Hepatocyte (in vitro differentiated cells): Measurements from ENCODE around the gene PCGF2.

Experiments
- EZH2 ChIP-seq: fragments of 200-600 bp; sonication (generic); IDR thresholded peaks from 2 replicates; pipeline ENCODE4 v1.6.1; 2016; ENCODE audit warnings: antibody characterized with exemption, mild to moderate bottlenecking, borderline replicate concordance
- EZH2phosphoT487 ChIP-seq: fragments of 200-600 bp; sonication (generic); IDR thresholded peaks from one replicate; pipeline ENCODE4 v1.6.1; 2018; ENCODE audit warnings: antibody characterized with exemption, mild to moderate bottlenecking, low read depth, moderate library complexity; ENCODE audit not compliant: unreplicated experiment, severe bottlenecking
- TF ChIP-seq, protein P1 (sequence below): fragments of 200-600 bp; sonication (generic); IDR thresholded peaks from 2 replicates; pipeline ENCODE4 v1.5.1; 2016; ENCODE audit warnings: antibody characterized with exemption, mild to moderate bottlenecking; ENCODE audit not compliant: poor library complexity

DNA sequence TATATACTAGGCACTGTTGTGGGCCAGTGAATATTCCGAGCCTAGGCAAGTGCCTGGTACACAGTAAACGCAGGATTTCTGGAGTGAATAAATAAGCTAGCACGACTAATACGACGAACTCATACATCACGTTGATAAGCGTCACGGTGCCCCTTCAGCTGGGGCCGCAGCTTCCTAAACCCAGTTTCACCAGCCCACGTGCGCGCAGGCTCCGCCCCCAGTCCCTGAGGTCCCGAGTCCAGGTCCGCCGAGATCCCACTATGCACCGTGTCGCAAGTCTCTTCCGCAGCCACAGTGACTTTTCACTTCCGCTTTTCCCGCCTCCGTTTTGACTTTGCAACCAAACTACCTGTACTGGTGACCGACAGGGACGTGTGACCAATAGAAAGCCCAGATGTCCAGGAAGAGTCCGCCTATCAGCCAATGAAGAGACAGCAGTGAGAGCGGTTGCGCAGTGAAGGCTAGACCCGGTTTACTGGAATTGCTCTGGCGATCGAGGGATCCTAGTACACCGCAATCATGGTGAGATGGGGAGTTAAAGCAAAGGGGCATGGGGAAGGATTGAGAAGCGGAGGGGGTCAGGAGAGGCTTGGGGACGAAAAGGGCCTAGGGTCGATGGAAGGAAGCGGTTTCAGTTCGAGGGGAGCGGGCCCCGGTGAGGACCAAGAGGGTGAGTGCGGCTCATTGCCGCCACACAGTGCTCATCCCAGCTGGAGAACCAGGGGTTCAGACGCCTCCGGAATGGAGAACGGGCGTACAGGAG, 4.4 kb upstream of the PCGF2 start, which contains the start of gene PSMB3:
- TF ChIP-seq, protein P1, sequence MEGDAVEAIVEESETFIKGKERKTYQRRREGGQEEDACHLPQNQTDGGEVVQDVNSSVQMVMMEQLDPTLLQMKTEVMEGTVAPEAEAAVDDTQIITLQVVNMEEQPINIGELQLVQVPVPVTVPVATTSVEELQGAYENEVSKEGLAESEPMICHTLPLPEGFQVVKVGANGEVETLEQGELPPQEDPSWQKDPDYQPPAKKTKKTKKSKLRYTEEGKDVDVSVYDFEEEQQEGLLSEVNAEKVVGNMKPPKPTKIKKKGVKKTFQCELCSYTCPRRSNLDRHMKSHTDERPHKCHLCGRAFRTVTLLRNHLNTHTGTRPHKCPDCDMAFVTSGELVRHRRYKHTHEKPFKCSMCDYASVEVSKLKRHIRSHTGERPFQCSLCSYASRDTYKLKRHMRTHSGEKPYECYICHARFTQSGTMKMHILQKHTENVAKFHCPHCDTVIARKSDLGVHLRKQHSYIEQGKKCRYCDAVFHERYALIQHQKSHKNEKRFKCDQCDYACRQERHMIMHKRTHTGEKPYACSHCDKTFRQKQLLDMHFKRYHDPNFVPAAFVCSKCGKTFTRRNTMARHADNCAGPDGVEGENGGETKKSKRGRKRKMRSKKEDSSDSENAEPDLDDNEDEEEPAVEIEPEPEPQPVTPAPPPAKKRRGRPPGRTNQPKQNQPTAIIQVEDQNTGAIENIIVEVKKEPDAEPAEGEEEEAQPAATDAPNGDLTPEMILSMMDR: no peak
- TF ChIP-seq EZH2 (no peak), EZH2phosphoT487 (no peak)
